BE2C (cell line): ENCODE results near the gene MGAT4B.
A peak's percentile ranks its signal among the peaks of the same experiment; 100 is the strongest.

ENCODE experiments used
- DNase-seq: peaks from one replicate; pipeline ENCODE4 v3.0.0-alpha.2; 2020
- H3K27me3 ChIP-seq: fragments of 250-450 bp; sonication (Bioruptor Pico); 2 replicates; pipeline ENCODE4 v1.5.1; 2020; ENCODE audit warnings: mild to moderate bottlenecking
- H3K36me3 ChIP-seq: fragments of 250-450 bp; sonication (Bioruptor Pico); 2 replicates; pipeline ENCODE4 v1.5.1; 2020; ENCODE audit warnings: mild to moderate bottlenecking
- H3K4me1 ChIP-seq: fragments of 250-450 bp; sonication (Bioruptor Pico); 2 replicates; pipeline ENCODE4 v1.5.1; 2020
- H3K4me3 ChIP-seq: 2 replicates; pipeline ENCODE4 v1.5.1; 2011; ENCODE audit warnings: low read depth, low read length
- H3K9me3 ChIP-seq: fragments of 250-450 bp; sonication (Bioruptor Pico); 2 replicates; pipeline ENCODE4 v1.5.1; 2020
- CTCF ChIP-seq: IDR thresholded peaks from 2 replicates; pipeline ENCODE4 v1.5.1; 2012; ENCODE audit warnings: mild to moderate bottlenecking, low read depth, low read length

The MGAT4B gene

GRCh38 chr5:179822059-179822432, 15.4 kb upstream of the MGAT4B start:
- TF ChIP-seq CTCF = no peak
- Histone ChIP-seq H3K9me3 (no peaks in the 10 kb centered on the region), H3K4me1 (peaks cover 22% of the 10 kb centered on the region), H3K4me3 (peak overlapping the region; percentile 89), H3K36me3 (peaks cover 41% of the 10 kb centered on the region), H3K27me3 (no peaks in the 10 kb centered on the region)
- no peak for DNase-seq

GRCh38 chr5:179821298-179822058, 14.8 kb upstream of the MGAT4B start:
- no peaks in the 10 kb centered on the region for H3K9me3 ChIP-seq
- H3K4me3 ChIP-seq = peak overlapping the region; percentile 89
- no peak for TF ChIP-seq CTCF
- peak; percentile 95 for DNase-seq
- peaks cover 22% of the 10 kb centered on the region for H3K4me1 ChIP-seq
- no peaks in the 10 kb centered on the region for H3K27me3 ChIP-seq
- peaks cover 36% of the 10 kb centered on the region for H3K36me3 ChIP-seq

- Histone ChIP-seq H3K27me3 (no peaks in the 10 kb centered on the region), H3K4me1 (peaks cover 22% of the 10 kb centered on the region), H3K36me3 (peaks cover 28% of the 10 kb centered on the region), H3K4me3 (peak within 1 kb of the TSS; percentile 89), H3K9me3 (no peaks in the 10 kb centered on the region)
- peak; percentile 83 for DNase-seq
- TF ChIP-seq CTCF = no peak
Observed at GRCh38 chr5:179820483-179821297, 14.0 kb upstream of the MGAT4B start, which contains the start of gene SQSTM1. TSS of gene SQSTM1 (plus strand) at chr5:179820905. CDS start at chr5:179820937, 32 bp downstream.

DNA sequence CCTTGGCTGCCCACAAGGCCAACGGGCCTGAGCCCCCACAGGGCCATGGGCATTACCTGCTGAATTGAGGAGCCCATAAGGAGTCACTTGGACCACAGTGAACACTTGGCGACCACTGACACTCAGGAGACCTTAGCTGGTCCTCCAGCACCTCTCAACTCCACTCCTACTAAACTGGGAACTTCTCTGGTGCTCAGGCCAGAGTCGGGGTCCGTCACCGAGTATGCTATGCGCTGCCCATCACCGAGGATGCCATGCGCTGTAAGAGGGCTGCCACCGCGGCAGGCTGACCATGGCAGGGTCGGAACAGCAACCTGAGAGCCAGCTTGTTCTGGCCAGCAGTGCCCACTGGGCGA, 13.4 kb upstream of the MGAT4B start:
- no peak for TF ChIP-seq CTCF
- Histone ChIP-seq H3K36me3 (peaks cover 22% of the 10 kb centered on the region), H3K4me1 (peaks cover 22% of the 10 kb centered on the region), H3K4me3 (peak overlapping the region; percentile 89; the same call in 1 of the 2 replicates), H3K9me3 (no peaks in the 10 kb centered on the region), H3K27me3 (no peaks in the 10 kb centered on the region)
- DNase-seq = no peak

DNA sequence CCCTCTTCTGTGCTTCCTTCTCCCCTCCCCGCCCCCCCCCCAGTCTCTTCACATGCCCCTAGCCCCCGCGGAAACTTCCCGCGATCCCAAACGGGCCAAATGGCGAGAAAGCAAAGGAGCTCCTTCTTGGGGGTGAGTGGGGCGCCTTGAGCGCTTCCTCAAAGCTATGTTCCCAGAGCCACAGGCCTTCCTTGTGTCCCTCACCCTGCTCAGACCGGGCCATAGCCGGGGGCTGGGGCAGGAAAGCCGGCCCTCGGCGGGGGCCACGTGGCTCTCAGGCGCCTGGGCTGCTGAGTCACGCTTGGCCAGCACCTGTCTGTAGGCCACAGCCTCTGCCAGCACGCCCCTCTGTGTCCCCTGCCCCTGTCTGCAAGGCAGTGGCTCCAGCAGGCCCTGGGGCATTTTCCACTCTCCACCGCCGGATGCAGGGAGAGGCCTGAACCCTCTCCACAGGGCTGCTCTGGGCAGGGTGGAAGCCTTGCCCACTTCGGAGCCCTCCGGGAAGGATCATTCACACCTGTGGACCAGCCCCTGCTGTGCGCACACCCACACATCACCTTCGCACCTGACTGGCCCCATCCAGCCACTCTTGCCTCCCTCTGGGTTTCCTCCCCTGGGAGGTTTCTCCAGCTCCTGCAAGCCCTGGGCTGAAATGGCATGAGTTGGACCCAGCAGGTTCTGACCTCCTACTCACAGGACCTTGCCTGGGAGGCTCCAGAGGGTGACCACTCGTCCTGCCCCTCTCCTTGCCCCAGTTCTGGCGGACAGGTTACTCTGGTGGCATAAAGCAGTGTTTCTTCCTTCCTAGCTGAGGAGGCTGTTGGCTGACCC, 12.8 kb upstream of the MGAT4B start:
- H3K27me3 ChIP-seq = no peaks in the 10 kb centered on the region
- no peak for TF ChIP-seq CTCF
- peaks cover 22% of the 10 kb centered on the region for H3K4me1 ChIP-seq
- H3K9me3 ChIP-seq = no peaks in the 10 kb centered on the region
- peak overlapping the region; percentile 24; the same call in 1 of the 2 replicates for H3K4me3 ChIP-seq
- DNase-seq = peak; percentile 91
- peaks cover 16% of the 10 kb centered on the region for H3K36me3 ChIP-seq
